SK-N-MC (cell line): ENCODE measurements around the gene ADCYAP1R1.

Experiments
- EZH2 ChIP-seq: fragments of 200-600 bp; sonication (generic); IDR thresholded peaks from one replicate; pipeline ENCODE4 v1.6.1; 2017; ENCODE audit warnings: antibody characterized with exemption
- FOXP2 ChIP-seq: optimal IDR thresholded peaks from 2 replicates; pipeline ENCODE3; 2011; ENCODE audit warnings: mild to moderate bottlenecking, moderate library complexity; ENCODE audit not compliant: insufficient read depth; ENCODE audit errors: extremely low read length, control extremely low read depth
- POLR2AphosphoS5 ChIP-seq: IDR thresholded peaks from 2 replicates; pipeline ENCODE4 v1.6.1; 2012; ENCODE audit warnings: mild to moderate bottlenecking, low read depth, low read length, borderline replicate concordance

GRCh38 chr7:31029251-31030042, 22.7 kb upstream of the ADCYAP1R1 start:
- TF ChIP-seq EZH2: no peak
- TF ChIP-seq POLR2AphosphoS5: no peak
- TF ChIP-seq FOXP2: no peak
